ENCODE measurements around the gene CHRM4. TPM values are rescaled to one million over a fixed set of nuclear protein-coding genes. Genes with fewer than 3 reads are reported as not detected.

CHRM4 gene
- total RNA-seq, 2 donors from 2014 or later, result 1.8 TPM; not detected in 1

- no peak overlapping the region for H3K4me3 ChIP-seq
- no peaks in the 10 kb centered on the region for H3K9me3 ChIP-seq
- no peak for DNase-seq (ENCODE audit: low spot score)
- no peak overlapping the region for H3K27ac ChIP-seq
- H3K27me3 ChIP-seq (replicated peaks; ENCODE audit: insufficient read depth), result no peaks in the 10 kb centered on the region
- H3K4me1 ChIP-seq (ENCODE audit: control insufficient read depth in 1 of 2, low read depth in 2 of 2), result no peaks in the 10 kb centered on the region
- no peak for ATAC-seq (ENCODE audit: insufficient number of reproducible peaks, low FRiP score, low read depth)
- peaks cover 25% of the 10 kb centered on the region for H3K36me3 ChIP-seq
- TF ChIP-seq, protein P1, sequence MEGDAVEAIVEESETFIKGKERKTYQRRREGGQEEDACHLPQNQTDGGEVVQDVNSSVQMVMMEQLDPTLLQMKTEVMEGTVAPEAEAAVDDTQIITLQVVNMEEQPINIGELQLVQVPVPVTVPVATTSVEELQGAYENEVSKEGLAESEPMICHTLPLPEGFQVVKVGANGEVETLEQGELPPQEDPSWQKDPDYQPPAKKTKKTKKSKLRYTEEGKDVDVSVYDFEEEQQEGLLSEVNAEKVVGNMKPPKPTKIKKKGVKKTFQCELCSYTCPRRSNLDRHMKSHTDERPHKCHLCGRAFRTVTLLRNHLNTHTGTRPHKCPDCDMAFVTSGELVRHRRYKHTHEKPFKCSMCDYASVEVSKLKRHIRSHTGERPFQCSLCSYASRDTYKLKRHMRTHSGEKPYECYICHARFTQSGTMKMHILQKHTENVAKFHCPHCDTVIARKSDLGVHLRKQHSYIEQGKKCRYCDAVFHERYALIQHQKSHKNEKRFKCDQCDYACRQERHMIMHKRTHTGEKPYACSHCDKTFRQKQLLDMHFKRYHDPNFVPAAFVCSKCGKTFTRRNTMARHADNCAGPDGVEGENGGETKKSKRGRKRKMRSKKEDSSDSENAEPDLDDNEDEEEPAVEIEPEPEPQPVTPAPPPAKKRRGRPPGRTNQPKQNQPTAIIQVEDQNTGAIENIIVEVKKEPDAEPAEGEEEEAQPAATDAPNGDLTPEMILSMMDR (IDR thresholded peaks at IDR 0.05), result no peak
These were observed 39.6 kb upstream of the CHRM4 start for GRCh38 chr11:46431211-46431610.

- TF ChIP-seq, protein P1 (IDR thresholded peaks at IDR 0.05), result no peak
- Histone ChIP-seq H3K4me1 (ENCODE audit: control insufficient read depth in 1 of 2, low read depth in 2 of 2) (no peaks in the 10 kb centered on the region), H3K9me3 (no peaks in the 10 kb centered on the region), H3K36me3 (peaks cover 22% of the 10 kb centered on the region), H3K4me3 (no peak overlapping the region), H3K27ac (no peak overlapping the region), H3K27me3 (replicated peaks; ENCODE audit: insufficient read depth) (no peaks in the 10 kb centered on the region)
- ATAC-seq (ENCODE audit: insufficient number of reproducible peaks, low FRiP score, low read depth) (no peak), DNase-seq (ENCODE audit: low spot score) (no peak)
These were observed 38.1 kb upstream of the CHRM4 start for GRCh38 chr11:46429717-46430116.

DNA sequence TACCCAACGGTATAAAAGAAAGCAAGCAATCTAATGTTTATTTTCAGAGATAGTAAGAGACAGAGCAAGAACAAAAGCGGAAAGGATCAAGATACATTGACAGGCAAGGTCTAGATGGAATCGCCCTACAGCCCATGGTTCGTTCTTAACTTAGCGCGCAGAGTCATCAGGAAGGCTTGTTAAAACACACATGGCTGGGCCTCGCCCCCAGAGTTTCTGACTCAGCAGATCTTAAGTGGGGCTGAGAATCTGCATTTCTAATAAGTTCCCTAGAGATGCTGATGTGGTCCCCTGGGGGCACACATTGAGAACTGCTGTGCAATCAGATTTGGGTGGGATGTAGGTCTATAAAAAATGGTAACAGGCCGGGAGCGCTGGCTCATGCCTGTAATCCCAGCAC is 35.8 kb upstream of the CHRM4 start:
- Histone ChIP-seq H3K27me3 (replicated peaks; ENCODE audit: insufficient read depth) (no peaks in the 10 kb centered on the region), H3K9me3 (no peaks in the 10 kb centered on the region), H3K4me3 (no peak overlapping the region), H3K27ac (no peak overlapping the region), H3K36me3 (peaks cover 8% of the 10 kb centered on the region), H3K4me1 (ENCODE audit: control insufficient read depth in 1 of 2, low read depth in 2 of 2) (no peaks in the 10 kb centered on the region)
- DNase-seq (ENCODE audit: low spot score) (no peak), ATAC-seq (ENCODE audit: insufficient number of reproducible peaks, low FRiP score, low read depth) (no peak)
- TF ChIP-seq, protein P1 (IDR thresholded peaks at IDR 0.05), result no peak

- DNase-seq (ENCODE audit: low spot score), result no peak
- Histone ChIP-seq H3K4me3 (no peak overlapping the region), H3K36me3 (peaks cover 6% of the 10 kb centered on the region), H3K4me1 (ENCODE audit: control insufficient read depth in 1 of 2, low read depth in 2 of 2) (no peaks in the 10 kb centered on the region), H3K27ac (no peak overlapping the region), H3K9me3 (no peaks in the 10 kb centered on the region), H3K27me3 (replicated peaks; ENCODE audit: insufficient read depth) (no peaks in the 10 kb centered on the region)
- no peak for ATAC-seq (ENCODE audit: insufficient number of reproducible peaks, low FRiP score, low read depth)
- TF ChIP-seq, protein P1 (IDR thresholded peaks at IDR 0.05), result no peak
These were observed 34.8 kb upstream of the CHRM4 start for GRCh38 chr11:46426233-46426991.

DNA sequence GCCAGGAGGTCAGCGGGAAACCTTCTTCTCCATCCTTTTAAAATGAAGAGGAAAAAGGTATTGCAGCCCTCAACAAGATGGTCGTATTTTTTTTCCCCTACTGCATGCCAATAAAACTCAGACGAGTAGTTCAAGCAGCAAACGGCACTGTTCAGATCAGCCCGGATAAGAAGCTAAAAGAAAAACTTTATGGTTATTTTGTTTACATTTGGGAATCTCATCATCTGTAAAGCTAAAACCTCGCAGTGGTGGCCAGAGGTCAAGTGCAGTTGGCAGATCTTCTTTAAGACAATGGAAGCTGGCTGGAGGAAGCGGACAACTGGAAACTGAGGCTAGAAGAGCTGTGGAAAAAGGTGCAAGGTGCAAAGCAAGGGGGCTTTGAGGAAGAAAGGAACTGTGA is 31.0 kb upstream of the CHRM4 start:
- TF ChIP-seq, protein P1 (IDR thresholded peaks at IDR 0.05), result no peak

More for the DNA sequence above, 31.0 kb upstream of the CHRM4 start:
- ATAC-seq (ENCODE audit: insufficient number of reproducible peaks, low FRiP score, low read depth) (no peak), DNase-seq (ENCODE audit: low spot score) (no peak)
- Histone ChIP-seq H3K36me3 (peaks cover 3% of the 10 kb centered on the region), H3K27me3 (replicated peaks; ENCODE audit: insufficient read depth) (no peaks in the 10 kb centered on the region), H3K9me3 (no peaks in the 10 kb centered on the region), H3K4me3 (no peak overlapping the region), H3K4me1 (ENCODE audit: control insufficient read depth in 1 of 2, low read depth in 2 of 2) (no peaks in the 10 kb centered on the region), H3K27ac (no peak overlapping the region)

Measured in thoracic aorta (tissue), 2 donors.